Gastroesophageal sphincter (tissue), 4 donors: ENCODE measurements around the gene GRWD1. TPM values are rescaled to one million over a fixed set of nuclear protein-coding genes. Genes with fewer than 3 reads are reported as not detected.

ENCODE experiments used
- ATAC-seq: fragments of 150-250 bp; one replicate; pipeline ENCODE4 v1.9.1; 2016; ENCODE audit warnings: mild to moderate bottlenecking, moderate library complexity
- H3K27ac ChIP-seq, 4 donors: fragments of 200-600 bp; sonication (generic) in 3 of 4; 1 replicate in 3 of 4; 2 replicates in 1 of 4; pipeline ENCODE4 v1.5.1; 2016 to 2019
- H3K27me3 ChIP-seq: fragments of 200-600 bp; sonication (generic); one replicate; pipeline ENCODE4 v1.5.1; 2019
- H3K36me3 ChIP-seq, 2 donors: fragments of 200-600 bp; sonication (generic); one replicate each; pipeline ENCODE4 v1.5.1; 2019; ENCODE audit warnings: control low read depth in 1 of 2
- H3K4me1 ChIP-seq, 3 donors: fragments of 200-600 bp; sonication (generic); 1 replicate in 2 of 3; 2 replicates in 1 of 3; pipeline ENCODE4 v1.5.1; 2016 to 2019; ENCODE audit warnings: control low read depth in 2 of 3
- H3K4me3 ChIP-seq, 2 donors: fragments of 200-600 bp; sonication (generic); one replicate each; pipeline ENCODE4 v1.5.1; 2019; ENCODE audit warnings: mild to moderate bottlenecking in 1 of 2, moderate library complexity in 1 of 2
- H3K9me3 ChIP-seq, 3 donors: fragments of 200-600 bp; sonication (generic); one replicate each; pipeline ENCODE4 v1.5.1; 2017 to 2019; ENCODE audit warnings: control low read depth in 2 of 3
- CTCF ChIP-seq, 4 experiments: fragments of 200-600 bp in 2 of 4; fragments of 450-650 bp in 2 of 4; sonication (generic) in 1 of 4; IDR thresholded peaks; one replicate each; pipeline ENCODE4 v1.5.1; 2017 to 2019; ENCODE audit warnings: antibody characterized with exemption in 4 of 4, mild to moderate bottlenecking in 2 of 4, moderate library complexity in 2 of 4
- EP300 ChIP-seq: sonication (generic); formaldehyde crosslinking; IDR thresholded peaks from one replicate; pipeline ENCODE4 v1.6.1; 2017; ENCODE audit warnings: antibody characterized with exemption, mild to moderate bottlenecking
- POLR2A ChIP-seq, 2 donors: fragments of 450-650 bp; IDR thresholded peaks; one replicate each; pipeline ENCODE4 v1.6.1; 2017; ENCODE audit warnings: antibody characterized with exemption in 2 of 2, mild to moderate bottlenecking in 2 of 2, moderate library complexity in 1 of 2
- POLR2AphosphoS5 ChIP-seq: sonication (generic); formaldehyde crosslinking; IDR thresholded peaks from one replicate; pipeline ENCODE4 v1.6.1; 2017; ENCODE audit warnings: antibody characterized with exemption
- WGBS, 2 donors: methylation state at CpG; one replicate each; pipeline ENCODE4 v1.1.5; 2018; ENCODE audit warnings: low coverage in 1 of 2; 5-methylcytosine and 5-hydroxymethylcytosine counted together
- total RNA-seq, 4 donors: library from RNA; depleted of rRNA; stranded (reverse); fragments of >200 nt; gene quantifications; one replicate each; pipeline ENCODE4 v1.1.0, GENCODE V29; 2016

Gene GRWD1
- total RNA-seq, 4 donors from 2014 or later, result 28.9 to 33.1 (median 32.7) TPM

GRCh38 chr19:48480558-48481500 lies 35.0 kb downstream of the GRWD1 start:
- H3K36me3 ChIP-seq, result peaks cover 0 to 37% of the 10 kb centered on the region in 2 donors
- 0 to 23% methylated on average over 8 to 15 of the region's 52 CpGs for WGBS, 2 donors
- peak overlapping the region; percentile 39 to 67 for H3K4me3 ChIP-seq
- H3K9me3 ChIP-seq, result no peaks in the 10 kb centered on the region
- peaks cover 0 to 29% (median 3%) of the 10 kb centered on the region in 3 donors for H3K4me1 ChIP-seq
- TF ChIP-seq POLR2AphosphoS5 (peak; percentile 62), CTCF (IDR thresholded peaks at IDR 0.05) (peak in 1 of 4 experiments; percentile 28), EP300 (no peak)
- peak overlapping the region; percentile 45 to 95 (median 90) for H3K27ac ChIP-seq
- peak; percentile 68 for ATAC-seq
- no peaks in the 10 kb centered on the region for H3K27me3 ChIP-seq

- H3K4me3 ChIP-seq, result no peak overlapping the region
- H3K27ac ChIP-seq, result peak overlapping the region in 3 of 4 donors; percentile 56 to 95 (median 92)
- H3K36me3 ChIP-seq, result peaks cover 0 to 25% of the 10 kb centered on the region in 2 donors
- H3K27me3 ChIP-seq, result no peaks in the 10 kb centered on the region
- H3K4me1 ChIP-seq, result peaks cover 0 to 29% (median 3%) of the 10 kb centered on the region in 3 donors
- WGBS, 2 donors, result 33 to 49% methylated on average over 4 to 6 of the region's 7 CpGs
- ATAC-seq, result no peak
- no peaks in the 10 kb centered on the region for H3K9me3 ChIP-seq
- TF ChIP-seq POLR2A (IDR thresholded peaks at IDR 0.05), result no peak
- TF ChIP-seq EP300, result no peak
- TF ChIP-seq CTCF (IDR thresholded peaks at IDR 0.05), result no peak
- no peak for TF ChIP-seq POLR2AphosphoS5
These were observed 36.3 kb downstream of the GRWD1 start for GRCh38 chr19:48481846-48482639.

GRCh38 chr19:48483301-48483700 lies 37.5 kb downstream of the GRWD1 start:
- Histone ChIP-seq H3K36me3 (peaks cover 0 to 12% of the 10 kb centered on the region in 2 donors), H3K27me3 (no peaks in the 10 kb centered on the region), H3K27ac (no peak overlapping the region), H3K9me3 (no peaks in the 10 kb centered on the region), H3K4me3 (no peak overlapping the region), H3K4me1 (peaks cover 0 to 39% (median 6%) of the 10 kb centered on the region in 3 donors)
- 89 to 100% methylated on average over 1 of the region's 3 CpGs for WGBS, 2 donors
- TF ChIP-seq POLR2AphosphoS5 (no peak), EP300 (no peak), POLR2A (IDR thresholded peaks at IDR 0.05) (no peak), CTCF (IDR thresholded peaks at IDR 0.05) (no peak)
- no peak for ATAC-seq

GRCh38 chr19:48484247-48484893 lies 38.6 kb downstream of the GRWD1 start:
- Histone ChIP-seq H3K4me3 (no peak overlapping the region), H3K27me3 (no peaks in the 10 kb centered on the region), H3K4me1 (peaks cover 0 to 43% (median 6%) of the 10 kb centered on the region in 3 donors), H3K9me3 (no peaks in the 10 kb centered on the region), H3K27ac (no peak overlapping the region), H3K36me3 (peaks cover 0 to 1% of the 10 kb centered on the region in 2 donors)
- TF ChIP-seq POLR2AphosphoS5 (no peak), POLR2A (IDR thresholded peaks at IDR 0.05) (no peak), CTCF (IDR thresholded peaks at IDR 0.05) (no peak), EP300 (no peak)
- ATAC-seq, result no peak
- 47 to 81% methylated on average over 3 to 16 of the region's 16 CpGs for WGBS, 2 donors
